T1000 (cell line): ENCODE measurements around the gene OFD1.

ENCODE experiments used
- DNase-seq: peaks from one replicate; lab custom pipeline; 2025; ENCODE audit warnings: mixed read lengths; lab: John Stamatoyannopoulos, UW

OFD1 gene

DNA sequence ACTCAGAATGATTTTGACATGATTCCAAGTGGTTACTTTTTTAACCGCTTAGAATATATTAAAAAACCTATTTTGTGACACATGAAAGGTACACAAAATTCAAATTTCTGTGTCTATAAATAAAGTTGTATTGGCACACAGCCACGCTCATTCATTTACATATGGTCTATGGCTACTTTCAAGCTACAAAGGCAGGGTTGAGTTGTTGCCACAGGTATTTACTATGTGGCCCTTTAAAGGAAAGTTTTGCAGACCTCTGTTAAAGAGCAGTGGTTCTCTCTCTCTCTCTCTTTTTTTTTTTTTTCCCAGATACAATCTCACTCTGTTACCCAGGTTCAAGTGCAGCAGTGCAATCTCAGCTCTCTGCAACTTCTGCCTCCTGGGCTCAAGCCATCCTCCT lies 59.3 kb downstream of the OFD1 start:
- no peak for DNase-seq

- no peak for DNase-seq
Measured at GRCh38 chrX:13794417-13794816, 59.9 kb downstream of the OFD1 start.

DNA sequence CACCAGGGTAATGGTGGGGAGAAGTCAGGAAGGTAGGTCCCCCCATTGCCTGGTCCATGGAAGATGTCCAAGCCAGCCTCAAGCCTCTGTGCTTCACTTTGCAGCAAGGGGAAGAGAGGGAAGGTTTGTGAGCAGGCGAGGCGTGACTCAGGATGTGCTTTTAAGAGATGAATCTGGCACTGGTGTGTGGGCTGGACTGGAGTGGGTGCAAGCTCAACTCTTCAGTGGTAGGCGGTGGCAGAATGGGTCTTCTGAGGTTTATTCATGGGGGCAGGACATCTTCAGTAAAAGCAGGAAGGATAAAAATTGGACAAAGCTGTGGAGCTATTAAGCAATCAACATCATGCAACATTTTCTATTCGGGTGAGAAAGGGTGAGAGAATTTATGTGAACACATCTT lies 63.0 kb downstream of the OFD1 start:
- DNase-seq: no peak

DNA sequence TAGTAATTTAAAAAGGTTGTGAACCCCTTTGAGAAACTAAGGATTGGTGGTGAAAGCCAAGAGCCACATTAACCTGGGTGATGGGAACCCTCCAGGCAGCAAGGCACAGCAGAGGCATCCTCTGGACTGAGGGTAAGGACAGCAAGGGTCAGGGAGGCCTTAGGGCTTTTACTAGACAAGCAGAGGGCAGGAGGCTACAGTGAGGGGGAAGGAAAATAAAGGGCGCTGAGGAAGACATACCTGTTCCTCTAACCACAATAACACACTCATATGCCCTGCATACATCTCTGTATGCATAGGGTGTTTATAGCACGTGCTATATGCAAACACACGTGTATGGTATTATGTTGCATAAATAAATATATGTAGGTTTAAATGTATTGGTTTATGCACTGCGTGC lies 63.6 kb downstream of the OFD1 start:
- DNase-seq: no peak

DNA sequence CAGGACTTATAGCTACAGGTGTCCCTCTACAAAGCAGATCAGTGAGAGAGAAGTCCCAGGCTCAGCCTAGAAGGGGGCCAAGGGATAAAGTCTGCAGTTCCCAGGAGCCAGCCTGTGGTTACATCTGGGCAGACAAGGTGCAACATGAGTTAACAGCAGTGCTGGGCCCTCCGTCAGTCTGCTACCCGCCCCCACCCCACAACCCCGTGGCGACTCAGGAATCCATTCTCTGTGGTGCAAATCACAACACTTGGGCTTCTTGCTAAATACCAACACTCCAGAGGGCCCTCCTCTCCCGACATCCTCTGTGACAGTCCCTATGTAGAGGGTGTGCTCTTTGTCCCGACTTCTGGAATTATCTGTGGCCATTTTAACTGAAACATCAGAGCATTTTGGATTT lies 68.6 kb downstream of the OFD1 start:
- no peak for DNase-seq

GRCh38 chrX:13805241-13805640 lies 70.7 kb downstream of the OFD1 start:
- DNase-seq: no peak

DNA sequence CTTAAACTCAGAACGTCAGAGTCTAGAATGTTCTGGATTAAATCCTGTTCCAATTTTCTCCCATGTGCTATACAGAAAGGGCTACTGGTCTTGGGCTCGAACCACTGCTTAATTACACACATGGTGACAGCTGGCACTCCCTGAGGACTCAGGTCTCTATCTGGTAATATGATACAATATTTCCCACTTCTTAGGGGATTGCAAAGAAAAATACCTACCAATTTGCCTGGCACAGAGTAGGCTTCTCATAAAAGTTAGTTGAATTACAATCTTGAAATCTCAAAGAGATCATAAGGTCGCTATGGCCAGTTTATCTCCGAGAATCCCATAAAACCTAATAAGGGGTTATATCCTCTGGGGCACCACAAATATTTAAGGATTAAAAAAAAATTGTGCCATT lies 73.7 kb downstream of the OFD1 start:
- DNase-seq: no peak

DNA sequence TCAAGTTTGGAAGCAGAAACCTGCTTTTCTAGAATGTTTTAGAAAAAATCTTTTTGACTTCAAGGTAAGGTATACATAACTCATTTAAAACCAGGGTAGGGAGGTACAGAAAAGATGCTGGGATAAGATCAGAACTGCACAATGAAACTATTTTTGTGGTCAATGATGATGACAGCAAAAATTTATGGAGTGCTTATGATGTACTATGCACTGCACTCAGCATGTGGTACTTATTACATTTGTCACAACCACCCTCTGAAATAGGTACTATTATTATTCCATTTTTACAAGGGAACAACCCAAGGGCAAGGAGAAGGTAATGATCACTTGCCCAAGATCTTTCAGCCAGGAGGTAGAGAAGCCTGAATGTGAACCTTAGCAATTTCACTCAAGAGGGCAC lies 74.3 kb downstream of the OFD1 start:
- DNase-seq: no peak

DNA sequence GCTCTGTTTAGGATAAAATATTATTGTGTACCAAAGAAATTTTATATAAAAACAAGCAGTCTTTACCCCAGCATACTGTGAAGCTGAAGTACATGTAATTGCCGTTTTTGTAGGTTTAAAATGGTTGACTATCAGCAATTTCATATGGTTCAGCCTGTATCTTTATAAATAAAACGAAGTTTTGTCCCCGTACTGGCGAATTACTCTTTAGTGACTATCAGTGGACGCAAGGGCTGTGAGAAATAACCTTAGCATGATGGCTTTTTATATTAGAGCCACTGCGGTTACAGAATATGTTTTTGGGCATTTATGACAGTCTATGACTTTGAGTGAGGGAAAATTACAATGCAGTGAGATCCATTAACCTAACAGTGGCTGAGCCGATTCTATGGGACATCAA lies 81.1 kb downstream of the OFD1 start:
- no peak for DNase-seq

DNA sequence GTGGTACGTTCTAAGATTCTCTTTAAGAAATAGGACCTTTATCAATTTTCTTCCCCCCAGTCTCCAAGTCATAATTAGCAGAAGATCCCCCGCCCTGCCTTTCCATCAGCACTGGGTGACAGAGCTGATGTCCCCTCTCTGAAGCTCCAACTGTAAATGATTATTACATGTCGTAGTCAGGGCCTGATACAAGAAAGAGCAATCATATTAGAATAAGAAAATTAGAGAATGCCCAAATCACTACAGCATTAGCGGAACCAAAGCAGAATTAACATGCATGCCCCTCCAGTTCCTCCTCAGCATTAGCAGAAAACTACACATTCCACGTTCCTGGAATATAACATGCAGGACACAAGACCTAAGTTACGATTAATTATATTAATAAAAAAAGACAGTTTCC lies 81.6 kb downstream of the OFD1 start:
- DNase-seq: no peak

GRCh38 chrX:13816643-13817627 lies 82.4 kb downstream of the OFD1 start, which contains the start of gene GPM6B:
Gene GPM6B (minus strand): TSS chrX:13817093. CDS start chrX:13816904, 189 bp downstream.
- DNase-seq: no peak
